ENCODE measurements around the gene ASCC2.

ASCC2 gene

GRCh38 chr22:29751669-29752068, 86.4 kb downstream of the ASCC2 start:
- DNase-seq = no peak

- DNase-seq = no peak
Measured at GRCh38 chr22:29750559-29751538, 87.2 kb downstream of the ASCC2 start.

GRCh38 chr22:29750029-29750428, 88.0 kb downstream of the ASCC2 start:
- DNase-seq = no peak

- DNase-seq = no peak
Measured at GRCh38 chr22:29748248-29748893, 89.7 kb downstream of the ASCC2 start.

GRCh38 chr22:29747832-29748231, 90.2 kb downstream of the ASCC2 start:
- no peak for DNase-seq

GRCh38 chr22:29744902-29745301, 93.2 kb downstream of the ASCC2 start:
- DNase-seq = no peak

GRCh38 chr22:29742326-29742725, 95.7 kb downstream of the ASCC2 start:
- no peak for DNase-seq

GRCh38 chr22:29741926-29742325, 96.1 kb downstream of the ASCC2 start:
- DNase-seq = no peak

GRCh38 chr22:29740216-29740615, 97.9 kb downstream of the ASCC2 start:
- DNase-seq = no peak

- no peak for DNase-seq
Measured at GRCh38 chr22:29739346-29739875, 98.7 kb downstream of the ASCC2 start.

Measured in NCI-H526 (cell line).